GM19324 (cell line): ENCODE data around the gene GBE1.
A peak's percentile ranks its signal among the peaks of the same experiment; 100 is the strongest.

Experiments used
- ATAC-seq: cut with Tn5 transposase; IDR thresholded peaks from one replicate; pipeline ENCODE4 v1.9.1; 2021; ENCODE audit warnings: mild to moderate bottlenecking, moderate library complexity; ENCODE audit not compliant: unreplicated experiment, low FRiP score

Gene GBE1

DNA sequence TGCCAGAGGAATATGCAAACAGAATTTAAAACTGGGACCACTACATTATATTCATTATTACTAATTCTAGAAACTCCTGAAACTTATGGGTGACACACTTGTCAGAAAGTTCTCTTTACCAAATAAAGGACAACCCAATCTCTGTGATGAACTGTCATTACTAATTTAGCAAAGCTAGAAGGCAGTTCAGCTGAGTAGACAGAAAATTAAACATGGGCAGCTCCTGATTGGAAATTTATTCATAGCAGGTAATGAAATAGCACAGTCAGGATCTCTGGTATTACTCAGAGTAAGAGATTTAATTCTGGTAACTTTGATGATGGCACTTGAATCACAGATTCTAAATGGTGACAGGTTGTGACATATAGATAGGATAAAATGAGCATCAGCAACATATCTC is 123.0 kb downstream of the GBE1 start:
- ATAC-seq = no peak

DNA sequence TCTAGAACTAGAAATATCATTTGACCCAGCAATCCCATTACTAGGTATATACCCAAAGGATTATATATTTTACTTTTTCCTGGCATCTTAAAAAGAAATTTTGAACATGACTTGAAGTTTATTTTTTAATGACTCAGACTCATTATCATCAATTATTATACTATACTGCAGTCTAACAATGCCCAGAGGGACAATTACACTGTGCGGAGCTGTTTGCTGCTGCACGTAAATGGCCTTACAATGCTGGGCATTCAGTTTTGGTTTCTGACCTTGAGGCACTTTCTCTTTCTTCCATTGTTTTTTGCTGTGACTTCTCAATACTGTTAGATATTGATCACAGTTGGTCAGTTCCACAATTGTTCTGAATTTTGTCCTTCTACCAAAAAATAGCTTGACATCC is 128.8 kb downstream of the GBE1 start:
- ATAC-seq = no peak

DNA sequence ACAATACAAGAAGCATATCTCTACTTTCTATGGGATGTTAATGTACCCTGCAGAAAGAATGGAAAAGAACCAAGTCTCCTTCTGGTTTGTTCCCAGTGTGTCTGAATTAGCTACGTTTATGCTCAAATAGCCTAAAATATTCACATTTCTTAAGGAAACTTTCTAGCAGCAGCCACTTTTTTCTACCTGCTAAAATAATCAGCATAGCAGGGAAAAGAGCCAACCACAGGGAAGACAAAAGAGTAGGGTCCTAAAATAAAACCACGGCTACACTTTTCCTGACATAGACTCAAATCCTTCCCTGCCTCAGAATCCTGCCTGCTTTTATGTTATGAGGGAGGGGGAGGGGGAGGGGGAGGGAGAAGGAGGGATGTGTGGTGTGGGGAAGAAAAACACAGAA is 136.7 kb downstream of the GBE1 start:
- no peak for ATAC-seq

DNA sequence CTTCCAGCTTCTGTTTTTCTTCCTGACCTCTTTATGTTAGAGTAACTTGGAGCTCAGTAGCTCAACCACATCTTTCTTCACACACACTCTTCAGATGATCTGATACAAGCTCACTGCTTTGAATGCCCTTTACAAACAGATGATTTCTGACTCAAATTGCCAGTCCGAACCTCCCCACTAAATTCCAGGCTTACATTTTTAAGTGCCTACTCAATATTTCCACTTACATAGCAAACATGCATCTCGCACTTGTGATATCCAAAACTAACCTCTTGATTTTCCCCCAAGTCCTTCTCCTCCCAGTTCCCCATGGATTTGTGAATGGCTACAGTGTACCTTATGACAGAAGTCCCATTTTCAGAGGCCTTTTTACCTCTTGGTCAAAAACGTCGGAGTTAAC is 139.1 kb downstream of the GBE1 start:
- no peak for ATAC-seq

GRCh38 chr3:81621277-81621676 is 140.2 kb downstream of the GBE1 start:
- ATAC-seq = no peak

GRCh38 chr3:81620849-81621248 is 140.6 kb downstream of the GBE1 start:
- no peak for ATAC-seq

- no peak for ATAC-seq
These were observed 148.7 kb downstream of the GBE1 start for GRCh38 chr3:81612768-81613167.

DNA sequence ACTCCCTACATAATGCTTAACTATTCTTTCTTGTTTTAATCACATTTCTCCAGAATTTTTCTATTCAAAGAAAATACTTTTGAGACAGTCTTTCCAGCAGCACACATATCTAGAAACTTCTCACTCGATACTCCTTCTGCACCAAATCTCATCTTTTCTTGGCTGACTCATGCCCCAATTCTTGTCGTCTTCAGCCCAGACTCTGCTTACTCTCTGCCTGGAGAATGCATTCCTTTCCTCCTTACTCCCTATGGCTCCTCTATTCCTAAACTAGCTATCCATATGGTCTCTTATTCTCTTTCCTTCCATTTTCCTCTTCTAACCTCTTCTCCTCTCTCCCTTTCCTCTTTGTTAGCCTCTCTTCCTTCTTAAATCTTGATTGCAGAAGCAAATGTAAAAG is 158.7 kb downstream of the GBE1 start:
- no peak for ATAC-seq

DNA sequence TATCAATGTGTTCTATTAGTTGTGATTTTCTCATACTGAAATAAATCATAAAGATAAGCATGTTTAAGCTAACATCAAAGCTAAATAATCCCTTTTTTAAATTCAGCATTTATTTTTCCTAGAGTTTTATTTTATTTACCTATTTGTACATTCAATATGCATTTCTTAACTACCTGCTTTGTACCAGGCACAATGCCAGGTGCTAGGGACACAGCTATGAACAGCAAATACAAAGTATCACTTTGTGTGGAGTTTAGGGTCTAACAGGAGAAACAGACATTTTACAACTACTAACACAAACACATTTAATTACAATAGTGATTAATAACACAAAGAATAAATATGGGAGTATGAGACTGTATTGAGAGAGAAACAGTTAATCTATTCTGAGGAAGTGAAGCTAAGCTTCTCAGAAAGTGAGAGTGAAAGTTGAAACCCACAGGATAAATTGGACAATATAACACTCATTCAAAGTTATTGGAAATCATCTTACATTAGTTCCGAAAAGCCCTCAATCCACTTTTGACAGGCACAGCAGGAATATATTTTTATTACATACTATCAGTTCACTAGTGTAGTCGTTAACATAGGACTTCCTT is 159.6 kb downstream of the GBE1 start:
- no peak for ATAC-seq

DNA sequence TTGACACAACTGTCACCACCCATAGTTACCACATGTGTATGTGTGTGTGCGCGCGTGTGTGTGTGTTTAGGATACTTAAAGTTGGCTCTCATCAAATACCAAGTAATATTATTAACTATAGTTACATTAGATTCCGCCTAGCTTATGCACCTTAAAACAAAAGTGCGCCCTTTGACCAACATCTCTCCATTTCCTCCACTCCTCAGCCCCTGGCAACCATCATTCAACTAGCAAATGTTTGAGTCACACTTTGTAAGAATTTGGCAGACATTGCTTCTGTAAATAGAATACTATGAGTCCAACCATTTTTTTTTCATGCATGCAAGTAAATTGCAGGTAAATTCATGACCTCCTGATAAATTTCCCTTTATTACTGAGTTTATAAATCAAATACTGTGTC is 169.3 kb downstream of the GBE1 start:
- ATAC-seq = no peak

DNA sequence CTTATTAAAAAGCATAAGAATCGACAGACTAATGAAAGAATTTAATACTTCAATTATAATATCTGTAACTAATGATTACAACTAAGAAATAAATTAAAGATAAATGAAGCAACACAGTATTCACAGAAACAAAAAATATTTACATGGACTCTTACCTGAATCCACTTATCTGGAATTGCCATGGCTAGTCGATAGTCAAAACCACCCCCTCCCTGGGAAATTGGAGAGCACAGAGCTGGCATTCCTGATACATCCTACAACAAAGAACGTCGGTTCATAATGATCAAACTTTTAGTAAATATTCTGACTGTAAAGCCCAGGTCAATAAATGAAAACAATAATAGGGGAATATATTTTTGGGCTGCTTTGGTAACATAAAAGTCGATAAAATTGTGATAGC is 175.5 kb downstream of the GBE1 start:
- no peak for ATAC-seq

DNA sequence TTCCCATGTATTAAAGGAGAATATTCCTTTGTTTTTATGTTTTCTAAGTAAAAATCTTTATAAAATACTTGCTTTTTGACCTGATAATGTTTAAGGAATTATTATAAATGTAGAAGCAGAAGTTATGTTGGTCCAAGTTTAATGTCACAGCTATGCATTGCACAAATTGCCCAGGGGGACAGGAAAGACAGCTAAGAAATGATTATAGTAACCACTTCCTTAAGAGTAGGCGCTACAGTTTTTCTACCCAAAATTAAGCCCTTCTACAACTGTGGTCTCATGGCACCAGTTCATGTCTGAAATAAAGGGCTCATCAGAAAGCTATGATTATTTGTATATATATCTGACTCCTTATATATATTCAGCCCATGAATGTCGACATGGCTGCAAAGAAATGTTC is 176.4 kb downstream of the GBE1 start:
- ATAC-seq = no peak

DNA sequence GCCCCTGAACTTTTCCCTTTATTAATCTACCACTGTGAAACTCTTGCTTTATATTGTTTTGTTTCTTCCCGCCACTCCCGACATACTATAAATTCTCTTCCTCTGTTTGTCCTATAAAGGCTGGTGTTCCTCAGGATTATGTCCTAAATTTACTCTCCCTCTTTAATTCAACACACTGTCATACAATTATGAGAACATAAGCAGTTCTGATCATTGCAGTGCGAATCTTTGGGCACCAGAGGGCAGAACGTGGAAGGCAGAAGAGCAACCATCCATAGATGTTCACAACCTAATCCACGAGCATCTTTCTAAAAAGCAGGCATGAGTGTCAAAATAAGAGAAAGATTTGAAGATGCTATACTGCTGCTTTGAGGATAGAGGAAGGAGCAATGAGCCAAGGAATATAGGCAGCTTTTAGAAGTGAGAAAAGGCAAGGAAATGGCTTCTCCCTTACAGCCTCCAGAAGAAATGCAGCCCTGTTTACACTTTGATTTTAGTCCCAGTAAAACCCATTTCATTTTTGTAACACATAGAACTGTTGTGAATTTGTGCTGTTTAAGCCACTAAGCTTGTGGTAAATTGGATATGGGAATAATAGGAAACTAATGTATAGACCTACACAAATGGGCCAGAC is 179.4 kb downstream of the GBE1 start:
- peak; percentile 79 for ATAC-seq

GRCh38 chr3:81580355-81580754 is 181.1 kb downstream of the GBE1 start:
- ATAC-seq = no peak

GRCh38 chr3:81579744-81580143 is 181.7 kb downstream of the GBE1 start:
- no peak for ATAC-seq

GRCh38 chr3:81572201-81572756 is 189.2 kb downstream of the GBE1 start:
- ATAC-seq = no peak

- no peak for ATAC-seq
These were observed 193.1 kb downstream of the GBE1 start for GRCh38 chr3:81568378-81568777.

DNA sequence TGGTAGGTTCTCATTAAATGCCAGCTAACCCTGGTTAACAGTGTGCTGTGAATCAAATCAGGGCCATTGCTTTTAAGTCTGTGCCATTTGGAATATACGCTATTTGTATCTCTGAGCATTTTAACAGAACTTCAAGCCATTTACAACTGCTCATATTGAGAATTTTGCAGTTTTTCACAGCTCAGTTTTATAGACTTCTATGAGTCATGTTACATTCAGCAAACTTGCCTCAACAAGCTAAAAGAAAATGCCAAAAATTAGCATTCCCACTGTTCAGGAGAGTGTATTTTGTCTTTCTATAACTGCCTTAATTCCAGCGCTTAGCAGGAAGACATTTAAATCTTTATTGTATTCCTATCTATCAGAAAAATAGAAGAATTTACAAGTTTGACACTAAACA is 196.4 kb downstream of the GBE1 start:
- ATAC-seq = no peak

GRCh38 chr3:81558106-81558505 is 203.3 kb downstream of the GBE1 start:
- no peak for ATAC-seq

DNA sequence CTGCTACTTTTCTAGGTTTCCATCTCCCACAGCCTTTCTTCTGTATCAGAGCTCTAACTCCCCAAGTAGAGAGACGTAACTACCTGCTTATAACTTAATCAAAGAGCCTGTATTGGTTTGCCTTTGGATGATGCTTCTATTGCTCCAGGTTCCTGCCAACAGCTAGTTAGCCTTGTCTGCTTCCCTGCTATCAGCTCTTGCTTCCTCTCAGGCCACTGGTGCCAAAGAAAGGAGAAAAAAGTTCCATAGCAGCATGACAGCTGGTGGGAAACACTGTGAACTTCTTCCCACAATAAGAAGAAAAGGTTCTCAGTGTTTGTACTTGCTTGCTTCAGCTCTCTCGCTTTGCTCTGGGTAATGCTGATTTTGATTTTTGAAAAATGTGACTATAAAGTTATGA is 206.6 kb downstream of the GBE1 start:
- ATAC-seq = peak; percentile 27

GRCh38 chr3:81554388-81554787 is 207.1 kb downstream of the GBE1 start:
- peak; percentile 75 for ATAC-seq

GRCh38 chr3:81550415-81550814 is 211.0 kb downstream of the GBE1 start:
- no peak for ATAC-seq
